ENCODE measurements around the gene RPL35. TPM values are rescaled to one million over a fixed set of nuclear protein-coding genes. Genes with fewer than 3 reads are reported as not detected.
A peak's percentile ranks its signal among the peaks of the same experiment; 100 is the strongest.

RPL35 gene
- total and polyA plus RNA-seq, 2 experiments from 2014 or later = 1,202 to 4,143 TPM

DNA sequence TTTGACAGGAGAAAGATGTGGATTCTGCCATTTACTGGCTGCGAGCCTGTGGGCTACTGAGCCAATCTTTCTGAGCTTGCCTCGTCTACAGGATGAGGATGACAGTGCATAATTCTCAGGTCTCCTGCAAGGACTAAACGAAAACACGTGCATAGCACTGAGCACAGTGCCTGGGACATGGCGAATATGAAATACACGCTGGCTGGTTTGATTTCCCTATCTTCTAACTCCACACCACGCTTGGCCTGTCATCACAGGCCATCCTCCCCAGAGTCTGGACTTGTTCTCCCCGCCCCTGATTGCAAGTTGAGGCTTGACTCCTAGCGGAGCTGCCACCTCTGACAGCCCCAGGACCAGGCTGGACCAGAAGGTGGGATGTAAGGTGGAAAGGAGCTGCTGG lies 38.1 kb upstream of the RPL35 start:
- TF ChIP-seq POLR2AphosphoS5 (IDR thresholded peaks at IDR 0.05; ENCODE audit: low read depth) (no peak), EZH2phosphoT487 (IDR thresholded peaks at IDR 0.05; ENCODE audit: unreplicated experiment) (no peak), EZH2 (IDR thresholded peaks at IDR 0.05; ENCODE audit: low read depth, unreplicated experiment) (no peak), CREB1 (CRISPR knock-in tag; IDR thresholded peaks at IDR 0.05; ENCODE audit: low read depth) (no peak), STAT1 (IDR thresholded peaks at IDR 0.05; ENCODE audit: unreplicated experiment) (no peak), ZNF114 (CRISPR knock-in tag; IDR thresholded peaks at IDR 0.05) (no peak), JUNB (IDR thresholded peaks at IDR 0.05; ENCODE audit: unreplicated experiment) (no peak), NANOG (IDR thresholded peaks at IDR 0.05; ENCODE audit: borderline replicate concordance) (no peak), ZNF331 (CRISPR knock-in tag; IDR thresholded peaks at IDR 0.05; ENCODE audit: low read depth) (no peak)
- TF ChIP-seq, protein P1, sequence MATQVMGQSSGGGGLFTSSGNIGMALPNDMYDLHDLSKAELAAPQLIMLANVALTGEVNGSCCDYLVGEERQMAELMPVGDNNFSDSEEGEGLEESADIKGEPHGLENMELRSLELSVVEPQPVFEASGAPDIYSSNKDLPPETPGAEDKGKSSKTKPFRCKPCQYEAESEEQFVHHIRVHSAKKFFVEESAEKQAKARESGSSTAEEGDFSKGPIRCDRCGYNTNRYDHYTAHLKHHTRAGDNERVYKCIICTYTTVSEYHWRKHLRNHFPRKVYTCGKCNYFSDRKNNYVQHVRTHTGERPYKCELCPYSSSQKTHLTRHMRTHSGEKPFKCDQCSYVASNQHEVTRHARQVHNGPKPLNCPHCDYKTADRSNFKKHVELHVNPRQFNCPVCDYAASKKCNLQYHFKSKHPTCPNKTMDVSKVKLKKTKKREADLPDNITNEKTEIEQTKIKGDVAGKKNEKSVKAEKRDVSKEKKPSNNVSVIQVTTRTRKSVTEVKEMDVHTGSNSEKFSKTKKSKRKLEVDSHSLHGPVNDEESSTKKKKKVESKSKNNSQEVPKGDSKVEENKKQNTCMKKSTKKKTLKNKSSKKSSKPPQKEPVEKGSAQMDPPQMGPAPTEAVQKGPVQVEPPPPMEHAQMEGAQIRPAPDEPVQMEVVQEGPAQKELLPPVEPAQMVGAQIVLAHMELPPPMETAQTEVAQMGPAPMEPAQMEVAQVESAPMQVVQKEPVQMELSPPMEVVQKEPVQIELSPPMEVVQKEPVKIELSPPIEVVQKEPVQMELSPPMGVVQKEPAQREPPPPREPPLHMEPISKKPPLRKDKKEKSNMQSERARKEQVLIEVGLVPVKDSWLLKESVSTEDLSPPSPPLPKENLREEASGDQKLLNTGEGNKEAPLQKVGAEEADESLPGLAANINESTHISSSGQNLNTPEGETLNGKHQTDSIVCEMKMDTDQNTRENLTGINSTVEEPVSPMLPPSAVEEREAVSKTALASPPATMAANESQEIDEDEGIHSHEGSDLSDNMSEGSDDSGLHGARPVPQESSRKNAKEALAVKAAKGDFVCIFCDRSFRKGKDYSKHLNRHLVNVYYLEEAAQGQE (IDR thresholded peaks at IDR 0.05; ENCODE audit: unreplicated experiment) = no peak
- TF ChIP-seq, protein P2, sequence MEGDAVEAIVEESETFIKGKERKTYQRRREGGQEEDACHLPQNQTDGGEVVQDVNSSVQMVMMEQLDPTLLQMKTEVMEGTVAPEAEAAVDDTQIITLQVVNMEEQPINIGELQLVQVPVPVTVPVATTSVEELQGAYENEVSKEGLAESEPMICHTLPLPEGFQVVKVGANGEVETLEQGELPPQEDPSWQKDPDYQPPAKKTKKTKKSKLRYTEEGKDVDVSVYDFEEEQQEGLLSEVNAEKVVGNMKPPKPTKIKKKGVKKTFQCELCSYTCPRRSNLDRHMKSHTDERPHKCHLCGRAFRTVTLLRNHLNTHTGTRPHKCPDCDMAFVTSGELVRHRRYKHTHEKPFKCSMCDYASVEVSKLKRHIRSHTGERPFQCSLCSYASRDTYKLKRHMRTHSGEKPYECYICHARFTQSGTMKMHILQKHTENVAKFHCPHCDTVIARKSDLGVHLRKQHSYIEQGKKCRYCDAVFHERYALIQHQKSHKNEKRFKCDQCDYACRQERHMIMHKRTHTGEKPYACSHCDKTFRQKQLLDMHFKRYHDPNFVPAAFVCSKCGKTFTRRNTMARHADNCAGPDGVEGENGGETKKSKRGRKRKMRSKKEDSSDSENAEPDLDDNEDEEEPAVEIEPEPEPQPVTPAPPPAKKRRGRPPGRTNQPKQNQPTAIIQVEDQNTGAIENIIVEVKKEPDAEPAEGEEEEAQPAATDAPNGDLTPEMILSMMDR (conservative IDR thresholded peaks at IDR 0.05; ENCODE audit: low read depth in 2 of 2) = no peak
- TF ChIP-seq, protein P3, sequence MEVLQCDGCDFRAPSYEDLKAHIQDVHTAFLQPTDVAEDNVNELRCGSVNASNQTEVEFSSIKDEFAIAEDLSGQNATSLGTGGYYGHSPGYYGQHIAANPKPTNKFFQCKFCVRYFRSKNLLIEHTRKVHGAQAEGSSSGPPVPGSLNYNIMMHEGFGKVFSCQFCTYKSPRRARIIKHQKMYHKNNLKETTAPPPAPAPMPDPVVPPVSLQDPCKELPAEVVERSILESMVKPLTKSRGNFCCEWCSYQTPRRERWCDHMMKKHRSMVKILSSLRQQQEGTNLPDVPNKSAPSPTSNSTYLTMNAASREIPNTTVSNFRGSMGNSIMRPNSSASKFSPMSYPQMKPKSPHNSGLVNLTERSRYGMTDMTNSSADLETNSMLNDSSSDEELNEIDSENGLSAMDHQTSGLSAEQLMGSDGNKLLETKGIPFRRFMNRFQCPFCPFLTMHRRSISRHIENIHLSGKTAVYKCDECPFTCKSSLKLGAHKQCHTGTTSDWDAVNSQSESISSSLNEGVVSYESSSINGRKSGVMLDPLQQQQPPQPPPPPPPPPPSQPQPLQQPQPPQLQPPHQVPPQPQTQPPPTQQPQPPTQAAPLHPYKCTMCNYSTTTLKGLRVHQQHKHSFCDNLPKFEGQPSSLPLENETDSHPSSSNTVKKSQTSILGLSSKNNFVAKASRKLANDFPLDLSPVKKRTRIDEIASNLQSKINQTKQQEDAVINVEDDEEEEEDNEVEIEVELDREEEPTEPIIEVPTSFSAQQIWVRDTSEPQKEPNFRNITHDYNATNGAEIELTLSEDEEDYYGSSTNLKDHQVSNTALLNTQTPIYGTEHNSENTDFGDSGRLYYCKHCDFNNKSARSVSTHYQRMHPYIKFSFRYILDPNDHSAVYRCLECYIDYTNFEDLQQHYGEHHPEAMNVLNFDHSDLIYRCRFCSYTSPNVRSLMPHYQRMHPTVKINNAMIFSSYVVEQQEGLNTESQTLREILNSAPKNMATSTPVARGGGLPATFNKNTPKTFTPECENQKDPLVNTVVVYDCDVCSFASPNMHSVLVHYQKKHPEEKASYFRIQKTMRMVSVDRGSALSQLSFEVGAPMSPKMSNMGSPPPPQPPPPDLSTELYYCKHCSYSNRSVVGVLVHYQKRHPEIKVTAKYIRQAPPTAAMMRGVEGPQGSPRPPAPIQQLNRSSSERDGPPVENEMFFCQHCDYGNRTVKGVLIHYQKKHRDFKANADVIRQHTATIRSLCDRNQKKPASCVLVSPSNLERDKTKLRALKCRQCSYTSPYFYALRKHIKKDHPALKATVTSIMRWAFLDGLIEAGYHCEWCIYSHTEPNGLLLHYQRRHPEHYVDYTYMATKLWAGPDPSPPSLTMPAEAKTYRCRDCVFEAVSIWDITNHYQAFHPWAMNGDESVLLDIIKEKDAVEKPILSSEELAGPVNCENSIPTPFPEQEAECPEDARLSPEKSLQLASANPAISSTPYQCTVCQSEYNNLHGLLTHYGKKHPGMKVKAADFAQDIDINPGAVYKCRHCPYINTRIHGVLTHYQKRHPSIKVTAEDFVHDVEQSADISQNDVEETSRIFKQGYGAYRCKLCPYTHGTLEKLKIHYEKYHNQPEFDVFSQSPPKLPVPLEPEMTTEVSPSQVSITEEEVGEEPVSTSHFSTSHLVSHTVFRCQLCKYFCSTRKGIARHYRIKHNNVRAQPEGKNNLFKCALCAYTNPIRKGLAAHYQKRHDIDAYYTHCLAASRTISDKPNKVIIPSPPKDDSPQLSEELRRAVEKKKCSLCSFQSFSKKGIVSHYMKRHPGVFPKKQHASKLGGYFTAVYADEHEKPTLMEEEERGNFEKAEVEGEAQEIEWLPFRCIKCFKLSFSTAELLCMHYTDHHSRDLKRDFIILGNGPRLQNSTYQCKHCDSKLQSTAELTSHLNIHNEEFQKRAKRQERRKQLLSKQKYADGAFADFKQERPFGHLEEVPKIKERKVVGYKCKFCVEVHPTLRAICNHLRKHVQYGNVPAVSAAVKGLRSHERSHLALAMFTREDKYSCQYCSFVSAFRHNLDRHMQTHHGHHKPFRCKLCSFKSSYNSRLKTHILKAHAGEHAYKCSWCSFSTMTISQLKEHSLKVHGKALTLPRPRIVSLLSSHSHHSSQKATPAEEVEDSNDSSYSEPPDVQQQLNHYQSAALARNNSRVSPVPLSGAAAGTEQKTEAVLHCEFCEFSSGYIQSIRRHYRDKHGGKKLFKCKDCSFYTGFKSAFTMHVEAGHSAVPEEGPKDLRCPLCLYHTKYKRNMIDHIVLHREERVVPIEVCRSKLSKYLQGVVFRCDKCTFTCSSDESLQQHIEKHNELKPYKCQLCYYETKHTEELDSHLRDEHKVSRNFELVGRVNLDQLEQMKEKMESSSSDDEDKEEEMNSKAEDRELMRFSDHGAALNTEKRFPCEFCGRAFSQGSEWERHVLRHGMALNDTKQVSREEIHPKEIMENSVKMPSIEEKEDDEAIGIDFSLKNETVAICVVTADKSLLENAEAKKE (CRISPR knock-in tag; IDR thresholded peaks at IDR 0.05) = no peak
- TF ChIP-seq, protein P4, sequence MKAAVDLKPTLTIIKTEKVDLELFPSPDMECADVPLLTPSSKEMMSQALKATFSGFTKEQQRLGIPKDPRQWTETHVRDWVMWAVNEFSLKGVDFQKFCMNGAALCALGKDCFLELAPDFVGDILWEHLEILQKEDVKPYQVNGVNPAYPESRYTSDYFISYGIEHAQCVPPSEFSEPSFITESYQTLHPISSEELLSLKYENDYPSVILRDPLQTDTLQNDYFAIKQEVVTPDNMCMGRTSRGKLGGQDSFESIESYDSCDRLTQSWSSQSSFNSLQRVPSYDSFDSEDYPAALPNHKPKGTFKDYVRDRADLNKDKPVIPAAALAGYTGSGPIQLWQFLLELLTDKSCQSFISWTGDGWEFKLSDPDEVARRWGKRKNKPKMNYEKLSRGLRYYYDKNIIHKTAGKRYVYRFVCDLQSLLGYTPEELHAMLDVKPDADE (IDR thresholded peaks at IDR 0.05) = no peak
- H3K9me2 ChIP-seq (ENCODE audit: insufficient read depth) = no peaks in the 10 kb centered on the region
- H3K27ac Mint-ChIP-seq = peak overlapping the region; percentile 83
- no peak overlapping the region for H3K4me2 ChIP-seq
- H3K4me1 Mint-ChIP-seq = peaks cover 5% of the 10 kb centered on the region; the same call in 1 of the 3 replicates
- H3K27me3 ChIP-seq (ENCODE audit: insufficient read depth) = no peaks in the 10 kb centered on the region
- H3K27me3 Mint-ChIP-seq (ENCODE audit: insufficient read depth, low read depth, poor library complexity) = peaks cover 8% of the 10 kb centered on the region
- peaks cover 3% of the 10 kb centered on the region; the same call in 1 of the 2 replicates for H4K20me1 ChIP-seq (replicated peaks; ENCODE audit: insufficient read depth)
- ATAC-seq = no peak
- H3K9me3 Mint-ChIP-seq = no peaks in the 10 kb centered on the region
- H3K36me3 ChIP-seq (ENCODE audit: insufficient read depth) = no peaks in the 10 kb centered on the region
- H3K79me2 ChIP-seq (replicated peaks; ENCODE audit: insufficient read depth) = no peaks in the 10 kb centered on the region
- no peak overlapping the region for H2AFZ ChIP-seq
- peaks cover 4% of the 10 kb centered on the region; the same call in 2 of the 3 replicates for H3K36me3 Mint-ChIP-seq (ENCODE audit: low read depth)
- no peak overlapping the region for H3K4me3 ChIP-seq
- H3F3A ChIP-seq (replicated peaks; ENCODE audit: low read depth) = 0 out of 2 replicates have a peak, but pooled peaks cover 4% of the 10 kb centered on the region
- H3K27ac ChIP-seq (ENCODE audit: low read depth) = no peak overlapping the region; the same call in 1 of the 2 replicates
- H3K4me3 Mint-ChIP-seq = no peak overlapping the region
- no peak for DNase-seq (ENCODE audit: low spot score)
- no peaks in the 10 kb centered on the region for H3K4me1 ChIP-seq (ENCODE audit: insufficient read depth)

Data from GM23338 (cell line).